ENCODE data around the gene MAPKBP1. TPM values are rescaled to one million over a fixed set of nuclear protein-coding genes. Genes with fewer than 3 reads are reported as not detected.

MAPKBP1 gene
- total RNA-seq, 4 donors from 2014 or later, result 18.4 to 37.6 (median 29.8) TPM

DNA sequence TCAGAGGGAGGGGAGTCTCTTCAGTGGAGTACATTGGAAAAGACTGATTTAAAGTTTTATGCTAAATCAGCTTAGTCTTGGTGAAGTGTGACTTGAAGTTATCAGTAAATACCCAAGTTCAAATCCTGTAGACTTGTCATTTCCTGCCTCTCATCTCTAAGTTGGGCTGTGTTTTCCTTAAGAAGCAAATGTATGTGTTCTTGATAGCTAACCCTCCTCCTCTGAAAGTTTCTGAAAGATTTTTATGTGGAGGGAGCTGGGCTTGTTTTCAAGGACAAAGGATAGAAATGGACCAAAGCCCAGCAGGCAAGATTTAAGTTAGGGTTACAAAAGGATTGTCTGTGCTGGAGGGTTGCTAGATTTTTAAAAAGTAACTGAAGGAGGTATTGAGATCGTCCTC, 4.2 kb downstream of the MAPKBP1 start:
- peaks cover 32 to 91% (median 64%) of the 10 kb centered on the region in 3 donors for H3K4me1 ChIP-seq
- H3K9me3 ChIP-seq, result no peaks in the 10 kb centered on the region
- WGBS, 2 donors, result 50 to 53% methylated on average over 1 of the region's 1 CpG
- no peak for DNase-seq
- intact Hi-C loops (cut with DNase I), result loop anchor here (5.0 kb wide), 1 partner anchor 129 kb away; no protein-coding TSS in a partner anchor
- no peaks in the 10 kb centered on the region for H3K36me3 ChIP-seq
- peak overlapping the region in 1 of 4 donors; percentile 82 for H3K4me3 ChIP-seq
- H3K27me3 ChIP-seq, result no peaks in the 10 kb centered on the region
- TF ChIP-seq CTCF (IDR thresholded peaks at IDR 0.05) (no peak), POLR2A (IDR thresholded peaks at IDR 0.05) (no peak)
- H3K27ac ChIP-seq, result peak overlapping the region; percentile 61 to 91 (median 76)

DNA sequence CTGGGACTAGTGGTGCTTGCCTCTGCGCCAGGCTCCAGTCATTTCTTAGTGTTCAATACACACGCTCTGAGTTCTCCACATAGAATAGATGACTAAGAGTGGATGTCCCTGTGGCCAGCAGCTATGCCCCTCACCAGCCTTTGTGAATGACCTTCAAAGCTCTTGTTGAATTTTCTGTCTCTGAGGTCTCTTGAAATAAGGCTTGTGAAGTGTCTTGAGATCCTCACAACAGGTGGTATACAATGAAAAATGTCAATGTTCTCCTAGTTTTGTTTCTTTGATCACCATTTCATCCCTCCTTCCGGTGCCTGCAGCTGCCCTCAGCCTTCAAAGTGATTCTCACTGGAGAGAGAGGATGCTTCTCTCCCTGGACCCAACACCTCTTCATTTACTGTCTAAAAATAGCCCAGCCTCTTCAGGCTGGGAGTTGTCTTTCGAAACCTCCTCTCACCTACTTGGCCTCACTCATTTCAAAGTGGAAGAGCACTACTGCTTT, 5.4 kb downstream of the MAPKBP1 start:
- 29 to 47% methylated on average over 3 to 4 of the region's 4 CpGs for WGBS, 2 donors
- TF ChIP-seq CTCF (IDR thresholded peaks at IDR 0.05) (no peak), POLR2A (IDR thresholded peaks at IDR 0.05) (no peak)

GRCh38 chr15:41780266-41780665, 6.0 kb downstream of the MAPKBP1 start:
- H3K27ac ChIP-seq, result peak overlapping the region; percentile 64 to 91 (median 76)
- no peaks in the 10 kb centered on the region for H3K9me3 ChIP-seq
- WGBS, 2 donors, result 29 to 30% methylated on average over 2 of the region's 2 CpGs
- H3K27me3 ChIP-seq, result no peaks in the 10 kb centered on the region
- intact Hi-C loops (cut with DNase I), result no loop called here
- H3K4me3 ChIP-seq, result no peak overlapping the region
- H3K36me3 ChIP-seq, result no peaks in the 10 kb centered on the region
- no peak for TF ChIP-seq CTCF (IDR thresholded peaks at IDR 0.05)
- no peak for TF ChIP-seq POLR2A (IDR thresholded peaks at IDR 0.05)
- H3K4me1 ChIP-seq, result peaks cover 28 to 90% (median 59%) of the 10 kb centered on the region in 3 donors
- DNase-seq, result no peak

More for the DNA sequence above, 5.4 kb downstream of the MAPKBP1 start:
- peak overlapping the region; percentile 64 to 91 (median 76) for H3K27ac ChIP-seq
- DNase-seq, result no peak
- H3K36me3 ChIP-seq, result no peaks in the 10 kb centered on the region
- H3K27me3 ChIP-seq, result no peaks in the 10 kb centered on the region
- no peaks in the 10 kb centered on the region for H3K9me3 ChIP-seq
- H3K4me1 ChIP-seq, result peaks cover 32 to 95% (median 60%) of the 10 kb centered on the region in 3 donors
- H3K4me3 ChIP-seq, result no peak overlapping the region
- intact Hi-C loops (cut with DNase I), result loop anchor here (5.0 kb wide), 1 partner anchor 128 kb away; no protein-coding TSS in a partner anchor

- Histone ChIP-seq H3K4me1 (peaks cover 23 to 85% (median 54%) of the 10 kb centered on the region in 3 donors), H3K36me3 (no peaks in the 10 kb centered on the region), H3K27ac (peak overlapping the region; percentile 64 to 91 (median 76)), H3K4me3 (no peak overlapping the region), H3K27me3 (no peaks in the 10 kb centered on the region), H3K9me3 (no peaks in the 10 kb centered on the region)
- no peak for DNase-seq
- intact Hi-C loops (cut with DNase I), result no loop called here
- TF ChIP-seq CTCF (IDR thresholded peaks at IDR 0.05) (no peak), POLR2A (IDR thresholded peaks at IDR 0.05) (no peak)
- 17 to 22% methylated on average over 1 of the region's 1 CpG for WGBS, 2 donors
These were observed 6.4 kb downstream of the MAPKBP1 start for GRCh38 chr15:41780727-41781126.

- H3K4me3 ChIP-seq, result no peak overlapping the region
- TF ChIP-seq CTCF (IDR thresholded peaks at IDR 0.05), result no peak
- no peak for TF ChIP-seq POLR2A (IDR thresholded peaks at IDR 0.05)
- 79% methylated on average over 5 of the region's 5 CpGs for WGBS, 2 donors
- H3K9me3 ChIP-seq, result no peaks in the 10 kb centered on the region
- no peaks in the 10 kb centered on the region for H3K27me3 ChIP-seq
- intact Hi-C loops (cut with DNase I), result no loop called here
- peaks cover 5 to 75% (median 44%) of the 10 kb centered on the region in 3 donors for H3K4me1 ChIP-seq
- DNase-seq, result no peak
- peak overlapping the region in 2 of 4 donors; percentile 64 to 66 for H3K27ac ChIP-seq
- H3K36me3 ChIP-seq, result no peaks in the 10 kb centered on the region
These were observed 8.3 kb downstream of the MAPKBP1 start for GRCh38 chr15:41782371-41783282.
